ENCODE measurements around the gene MAP1LC3B. TPM values are rescaled to one million over a fixed set of nuclear protein-coding genes. Genes with fewer than 3 reads are reported as not detected.

Gene MAP1LC3B
- total and polyA plus RNA-seq, 2 donors (not counting 1 experiment from before 2014, with no cell fraction given) = 72.7 to 75.8 TPM

DNA sequence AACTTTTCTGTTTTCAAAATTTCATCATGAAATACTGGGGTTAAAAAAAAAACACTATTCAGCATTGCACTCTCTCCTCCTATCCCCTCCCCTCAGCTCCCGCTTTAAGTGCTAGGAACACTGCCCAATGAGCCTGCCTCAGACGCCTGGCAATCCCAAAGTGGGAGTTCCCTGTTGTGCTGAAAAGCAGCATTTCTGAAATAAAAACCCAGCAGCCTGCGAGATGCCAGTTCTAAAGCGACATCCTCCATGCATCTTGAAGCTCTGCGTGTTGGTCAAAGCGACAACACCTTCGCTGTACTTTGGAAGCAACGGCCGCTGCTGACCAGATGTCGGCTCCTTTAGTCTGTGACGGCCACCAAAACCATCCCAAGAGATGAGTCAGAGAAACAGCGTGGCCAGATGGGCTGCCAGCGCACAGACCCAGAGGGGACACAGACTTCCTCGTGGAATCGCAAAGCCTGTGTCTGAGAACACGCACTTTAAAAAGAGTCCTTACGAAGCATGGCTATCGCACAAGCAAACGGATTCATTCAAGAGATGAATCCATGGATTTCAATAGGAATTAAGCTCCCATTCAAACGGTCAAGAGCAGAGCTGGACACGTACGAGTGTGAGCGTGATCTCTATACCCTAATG lies 41.3 kb upstream of the MAP1LC3B start:
- no peaks in the 10 kb centered on the region for H3K27me3 Mint-ChIP-seq
- no peak overlapping the region for H3K27ac Mint-ChIP-seq
- no peaks in the 10 kb centered on the region for H3K4me1 Mint-ChIP-seq
- Histone ChIP-seq H3K4me1 (ENCODE audit: control insufficient read depth in 2 of 2, insufficient read depth in 2 of 2, low read length in 2 of 2) (peaks cover 0 to under 1% of the 10 kb centered on the region in 2 donors), H3K9me3 (ENCODE audit: control extremely low read depth in 1 of 3, control insufficient read depth in 2 of 3, insufficient read depth in 1 of 3, low read length in 2 of 3) (no peaks in the 10 kb centered on the region), H3K27ac (ENCODE audit: low read length in 2 of 2) (no peak overlapping the region), H2AFZ (ENCODE audit: insufficient read depth, low read depth, low read length, poor library complexity, severe bottlenecking) (no peak overlapping the region), H3K27me3 (replicated peaks in 1 of 4; ENCODE audit: control extremely low read depth in 1 of 4, control insufficient read depth in 3 of 4, insufficient read depth in 4 of 4, low read length in 3 of 4) (no peaks in the 10 kb centered on the region), H4K20me1 (ENCODE audit: control insufficient read depth, insufficient read depth, low read length, poor library complexity, severe bottlenecking) (peaks cover 27% of the 10 kb centered on the region), H3K79me2 (ENCODE audit: control insufficient read depth, insufficient read depth, low read length) (peaks cover 35% of the 10 kb centered on the region), H3K4me3 (ENCODE audit: control extremely low read depth in 1 of 5, extremely low read depth in 1 of 5, insufficient read depth in 1 of 5, low read depth in 2 of 5, low read length in 4 of 5) (no peak overlapping the region), H3K36me3 (replicated peaks in 1 of 2; ENCODE audit: control extremely low read depth in 1 of 2, control insufficient read depth in 1 of 2, extremely low read depth in 1 of 2, insufficient read depth in 2 of 2, low read length in 1 of 2) (peaks cover 0 to 22% of the 10 kb centered on the region in 2 experiments), H3K4me2 (replicated peaks; ENCODE audit: low read depth, low read length, poor library complexity, severe bottlenecking) (no peak overlapping the region), H3K9ac (ENCODE audit: low read length) (no peak overlapping the region)
- ATAC-seq (ENCODE audit: low read depth) (no peak), DNase-seq (no peak)
- ChIA-PET CTCF (interaction anchor here (0.5 to 0.9 kb wide), 2 partner anchors 43 to 1574 kb away, joined by 3 to 4 read pairs; no protein-coding TSS in a partner anchor), POLR2A (no interaction called here)
- H3K9me3 Mint-ChIP-seq (ENCODE audit: insufficient read depth) = no peaks in the 10 kb centered on the region
- no peak for TF ChIP-seq CTCF (IDR thresholded peaks at IDR 0.05)
- TF ChIP-seq EZH2 (IDR thresholded peaks at IDR 0.05; ENCODE audit: borderline replicate concordance, insufficient read depth, low read depth, low read length, poor library complexity, severe bottlenecking) = no peak
- 94% methylated on average over 23 of the region's 23 CpGs for WGBS (ENCODE audit: insufficient coverage)
- no peak overlapping the region for H3K4me3 Mint-ChIP-seq
- intact Hi-C loops (cut with micrococcal nuclease) = no loop called here

GRCh38 chr16:87351320-87351698 lies 40.8 kb upstream of the MAP1LC3B start:
- no peak for DNase-seq
- Histone ChIP-seq H4K20me1 (ENCODE audit: control insufficient read depth, insufficient read depth, low read length, poor library complexity, severe bottlenecking) (peaks cover 22% of the 10 kb centered on the region), H3K27me3 (replicated peaks in 1 of 4; ENCODE audit: control extremely low read depth in 1 of 4, control insufficient read depth in 3 of 4, insufficient read depth in 4 of 4, low read length in 3 of 4) (no peaks in the 10 kb centered on the region), H3K36me3 (replicated peaks in 1 of 2; ENCODE audit: control extremely low read depth in 1 of 2, control insufficient read depth in 1 of 2, extremely low read depth in 1 of 2, insufficient read depth in 2 of 2, low read length in 1 of 2) (peaks cover 0 to 19% of the 10 kb centered on the region in 2 experiments), H3K9me3 (ENCODE audit: control extremely low read depth in 1 of 3, control insufficient read depth in 2 of 3, insufficient read depth in 1 of 3, low read length in 2 of 3) (no peaks in the 10 kb centered on the region), H3K4me3 (ENCODE audit: control extremely low read depth in 1 of 5, extremely low read depth in 1 of 5, insufficient read depth in 1 of 5, low read depth in 2 of 5, low read length in 4 of 5) (no peak overlapping the region), H3K27ac (ENCODE audit: low read length in 2 of 2) (no peak overlapping the region), H3K9ac (ENCODE audit: low read length) (no peak overlapping the region), H3K4me1 (ENCODE audit: control insufficient read depth in 2 of 2, insufficient read depth in 2 of 2, low read length in 2 of 2) (no peaks in the 10 kb centered on the region), H3K4me2 (replicated peaks; ENCODE audit: low read depth, low read length, poor library complexity, severe bottlenecking) (no peak overlapping the region), H2AFZ (ENCODE audit: insufficient read depth, low read depth, low read length, poor library complexity, severe bottlenecking) (no peak overlapping the region), H3K79me2 (ENCODE audit: control insufficient read depth, insufficient read depth, low read length) (peaks cover 30% of the 10 kb centered on the region)
- POLR2A ChIA-PET = no interaction called here
- Mint-ChIP-seq H3K9me3 (ENCODE audit: insufficient read depth) (no peaks in the 10 kb centered on the region), H3K27ac (no peak overlapping the region), H3K27me3 (no peaks in the 10 kb centered on the region), H3K4me1 (no peaks in the 10 kb centered on the region), H3K4me3 (no peak overlapping the region)
- no peak for TF ChIP-seq CTCF (IDR thresholded peaks at IDR 0.05)
- TF ChIP-seq EZH2 (IDR thresholded peaks at IDR 0.05; ENCODE audit: borderline replicate concordance, insufficient read depth, low read depth, low read length, poor library complexity, severe bottlenecking) = no peak
- no peak for ATAC-seq (ENCODE audit: low read depth)
- CTCF ChIA-PET = interaction anchor here (0.9 kb wide), 1 partner anchor 43 kb away, joined by 3 read pairs; no protein-coding TSS in a partner anchor
- 100% methylated on average over 6 of the region's 9 CpGs for WGBS (ENCODE audit: insufficient coverage)
- intact Hi-C loops (cut with micrococcal nuclease) = no loop called here

Data from B cell (primary cell).